ENCODE results near the gene ADM5.

- TF ChIP-seq CTCF (IDR thresholded peaks at IDR 0.05; ENCODE audit: low read length), result peak; percentile 97
- no peak for TF ChIP-seq EZH2 (IDR thresholded peaks at IDR 0.05; ENCODE audit: borderline replicate concordance, low read length)
Observed at GRCh38 chr19:49672131-49672919, 17.1 kb upstream of the ADM5 start.
